ENCODE data around the gene FKBP15.
"Not testable (repeated sequence)": the region's sequence is repeated elsewhere in the genome, so short reads cannot be mapped to it uniquely, and the experiment has no call there.

Gene FKBP15

DNA sequence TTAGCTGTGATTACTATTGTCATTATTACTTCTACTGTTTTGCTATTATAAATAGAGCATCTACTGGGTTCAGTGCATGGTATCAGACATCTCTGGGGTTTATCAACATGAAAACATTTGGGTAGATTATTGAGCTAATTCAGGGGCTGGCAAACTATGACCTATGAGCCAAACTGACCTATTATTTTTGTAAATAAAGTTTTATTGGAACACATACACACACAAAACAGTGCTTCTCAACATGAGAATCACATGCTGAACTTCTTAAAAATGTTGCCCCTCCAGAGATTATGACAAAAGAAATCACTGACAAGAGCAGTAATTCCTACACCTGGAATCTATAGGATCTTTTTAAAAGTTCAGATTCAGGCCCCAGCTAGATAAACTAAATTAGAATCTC lies 39.9 kb downstream of the FKBP15 start:
- DNase-seq: no peak

DNA sequence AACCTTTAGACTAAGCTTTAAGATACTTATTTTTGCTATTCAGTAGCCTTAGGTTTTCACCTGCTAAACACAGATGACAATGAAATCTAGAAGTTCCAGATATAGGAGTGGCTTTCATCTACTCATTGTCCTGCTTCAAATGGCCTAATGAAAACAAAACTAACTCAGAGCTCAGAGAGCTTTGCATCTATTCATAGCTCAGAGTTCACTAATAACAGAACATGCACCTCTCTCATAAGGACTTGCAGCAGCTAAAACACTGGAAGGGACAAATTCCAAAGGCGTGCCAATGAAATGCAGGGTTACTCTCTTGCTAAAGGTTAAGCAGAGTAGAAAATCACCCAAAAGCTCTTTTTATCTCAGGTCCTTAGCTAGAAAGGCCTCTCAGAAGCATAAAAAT lies 41.2 kb downstream of the FKBP15 start:
- DNase-seq: no peak

- DNase-seq: no peak
Observed at GRCh38 chr9:113178087-113178486, 43.0 kb downstream of the FKBP15 start.

DNA sequence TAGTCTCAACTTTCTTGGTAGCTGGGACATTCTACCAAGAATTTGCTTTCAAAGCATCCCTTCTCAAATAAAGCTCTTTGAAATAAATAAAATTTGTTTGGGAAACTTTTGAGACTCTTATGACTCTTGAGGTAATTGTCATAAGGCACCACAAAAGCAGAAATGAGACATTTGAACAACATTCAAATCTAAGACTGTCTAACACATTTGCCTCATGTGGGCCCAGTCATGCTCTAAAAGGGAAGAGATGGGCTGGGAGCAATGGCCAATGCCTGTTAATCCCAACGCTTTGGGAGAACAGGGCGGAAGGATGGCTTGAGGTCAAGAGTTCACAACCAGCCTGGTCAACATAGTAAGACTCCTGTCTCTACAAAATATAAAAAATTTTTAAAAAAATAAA lies 43.8 kb downstream of the FKBP15 start:
- no peak for DNase-seq

- no peak for DNase-seq
Observed at GRCh38 chr9:113176803-113177202, 44.3 kb downstream of the FKBP15 start.

DNA sequence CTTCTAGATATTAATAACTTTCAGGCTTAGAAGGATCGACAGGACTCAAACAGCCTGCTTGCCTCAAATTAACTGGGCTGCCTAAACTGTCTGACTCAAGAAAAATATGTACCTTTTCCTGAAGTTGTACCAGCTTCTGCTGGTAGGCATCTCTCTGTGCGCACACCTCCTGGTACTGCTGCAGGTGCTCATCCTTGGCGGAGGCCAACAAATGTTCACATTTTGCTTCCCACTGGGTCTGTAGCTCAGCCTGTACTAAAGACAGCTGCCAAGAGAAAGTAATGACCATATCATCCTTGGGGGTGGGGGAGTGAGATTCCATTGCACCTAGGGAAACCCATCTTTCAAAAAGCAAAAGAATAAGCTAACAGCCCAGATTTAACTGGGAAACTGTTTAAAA lies 47.7 kb downstream of the FKBP15 start:
- no peak for DNase-seq

DNA sequence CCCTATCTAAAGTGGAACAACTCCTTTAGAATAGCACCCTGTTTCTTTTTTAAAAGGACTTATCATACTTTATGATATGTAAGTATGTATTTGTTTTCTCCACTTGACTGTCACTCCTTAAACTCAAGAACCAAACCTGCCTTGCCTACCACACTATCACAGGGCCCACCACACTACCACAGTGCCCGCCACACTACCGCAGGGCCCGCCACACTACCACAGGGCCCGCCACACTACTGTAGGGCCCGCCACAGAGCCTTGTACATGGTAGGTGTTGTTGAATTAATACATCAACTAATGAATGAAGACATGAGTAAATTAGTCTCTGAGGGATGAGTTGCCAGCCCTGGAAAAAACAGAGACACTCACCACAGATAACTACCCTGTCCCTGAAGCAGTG lies 52.3 kb downstream of the FKBP15 start:
- no peak for DNase-seq

DNA sequence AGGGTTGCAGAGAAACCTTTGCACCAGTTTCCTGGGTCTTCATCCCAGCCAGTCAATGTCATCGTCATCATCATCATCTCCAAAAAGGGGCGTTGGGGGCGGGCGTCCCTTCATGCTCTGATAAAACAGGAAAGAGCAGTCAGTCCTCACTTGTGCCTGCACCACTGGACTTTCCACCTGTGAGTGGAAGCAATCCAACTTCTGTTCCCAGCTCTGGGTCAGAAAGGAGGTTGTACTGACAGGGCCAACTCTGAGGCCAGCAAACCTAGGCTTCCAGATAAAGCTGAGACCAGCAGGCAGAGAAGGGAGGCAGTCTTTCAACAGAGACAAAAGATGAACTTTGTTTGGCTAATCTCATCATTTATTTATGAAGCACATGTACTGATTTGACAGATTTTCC lies 55.0 kb downstream of the FKBP15 start:
- DNase-seq: no peak

GRCh38 chr9:113164536-113165300 lies 56.4 kb downstream of the FKBP15 start:
- DNase-seq: no peak

DNA sequence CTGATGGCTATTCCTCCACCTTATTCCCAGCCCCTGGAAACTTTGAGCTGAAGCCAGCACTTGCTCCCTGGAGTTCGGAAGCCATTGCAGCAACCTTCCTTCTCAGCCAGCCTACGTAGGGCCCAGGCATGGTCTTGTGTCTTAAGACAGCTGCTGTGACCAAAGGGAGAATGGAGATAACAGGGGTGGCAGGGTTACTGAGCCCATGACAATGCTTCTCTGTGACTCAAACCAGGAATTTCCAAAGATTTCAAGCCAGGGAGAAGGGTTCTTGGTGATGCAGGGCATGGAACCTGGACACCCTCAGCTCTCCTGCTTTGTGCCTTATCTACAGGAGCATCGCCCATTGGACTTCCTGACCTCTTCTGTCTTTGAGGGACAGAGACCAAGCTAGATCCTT lies 58.1 kb downstream of the FKBP15 start:
- no peak for DNase-seq

- no peak for DNase-seq
Observed at GRCh38 chr9:113160571-113160970, 60.5 kb downstream of the FKBP15 start.

- DNase-seq: no peak
Observed at GRCh38 chr9:113158446-113158845, 62.6 kb downstream of the FKBP15 start.

- no peak for DNase-seq
Observed at GRCh38 chr9:113156880-113157279, 64.2 kb downstream of the FKBP15 start.

DNA sequence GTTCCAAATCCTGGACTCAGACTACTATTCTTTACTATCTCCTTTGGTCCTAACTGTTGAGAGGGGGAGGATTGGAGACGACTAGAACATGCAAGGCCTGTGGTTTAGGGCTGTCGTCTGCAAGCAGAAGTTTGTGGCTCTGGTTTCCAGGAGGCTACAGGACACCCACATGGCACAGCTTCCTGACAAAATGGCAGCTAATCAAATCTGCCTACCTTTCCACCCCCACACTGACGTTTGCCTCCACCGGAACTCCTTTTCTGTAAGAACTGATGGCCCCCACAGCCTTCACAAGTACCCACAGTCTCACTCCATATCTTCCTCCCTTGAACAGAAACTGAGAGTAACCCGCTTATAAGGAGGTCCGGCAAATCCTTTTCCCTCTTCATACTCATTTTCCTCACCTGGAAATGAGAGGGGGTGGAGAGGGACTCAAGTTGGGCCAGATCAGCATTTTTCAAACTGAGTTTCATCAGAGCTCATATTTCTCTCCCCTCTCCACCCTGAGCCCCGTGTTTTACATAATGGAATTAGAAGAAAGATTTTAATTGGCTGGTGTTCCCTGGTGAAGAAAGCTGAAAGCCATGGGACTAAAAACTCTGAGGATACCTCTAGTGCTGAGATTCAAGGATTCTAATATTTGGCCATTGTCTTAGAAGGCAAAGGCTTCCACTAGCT lies 65.0 kb downstream of the FKBP15 start:
- DNase-seq: peak; percentile 25

DNA sequence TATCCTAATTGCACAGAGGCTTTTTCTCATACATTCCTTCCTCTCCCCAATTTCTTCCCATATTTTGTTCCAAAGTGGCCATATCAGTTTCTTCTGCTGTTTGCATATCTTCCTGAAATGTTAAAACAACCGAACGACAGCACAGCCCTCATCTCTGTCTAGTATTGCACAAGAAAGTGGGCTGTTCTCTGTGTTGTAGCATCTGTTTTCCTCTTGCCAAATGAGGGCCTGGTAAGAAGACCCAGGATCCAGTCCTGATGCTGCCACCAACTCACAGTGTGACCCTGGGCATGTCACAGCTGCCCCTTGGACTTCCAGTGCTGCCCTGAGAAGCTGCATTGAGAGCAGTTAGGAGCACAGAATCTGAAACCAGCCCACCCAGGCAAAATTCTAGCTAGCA lies 66.1 kb downstream of the FKBP15 start:
- no peak for DNase-seq

- no peak for DNase-seq
Observed at GRCh38 chr9:113154471-113154870, 66.6 kb downstream of the FKBP15 start.

DNA sequence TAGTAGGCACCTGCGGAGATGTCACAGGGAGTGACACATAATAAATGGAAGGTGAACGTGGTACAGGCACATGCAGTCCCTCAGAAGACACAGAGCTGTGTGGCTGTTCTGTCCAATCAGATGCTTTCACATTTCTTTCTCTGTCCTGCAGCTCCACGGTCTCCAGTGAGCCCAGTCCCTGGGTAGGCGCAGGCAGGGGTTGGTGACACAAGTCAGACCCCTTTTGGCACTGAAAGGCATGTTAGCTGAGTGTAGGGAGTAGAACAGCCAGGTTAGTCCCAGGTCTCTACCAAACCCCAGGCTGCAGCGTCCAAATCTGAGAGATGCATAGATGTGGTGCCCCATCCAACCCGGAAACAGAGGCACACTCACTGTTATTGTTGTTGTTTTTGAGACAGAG lies 67.5 kb downstream of the FKBP15 start:
- no peak for DNase-seq

GRCh38 chr9:113152699-113153098 lies 68.4 kb downstream of the FKBP15 start:
- DNase-seq: no peak

DNA sequence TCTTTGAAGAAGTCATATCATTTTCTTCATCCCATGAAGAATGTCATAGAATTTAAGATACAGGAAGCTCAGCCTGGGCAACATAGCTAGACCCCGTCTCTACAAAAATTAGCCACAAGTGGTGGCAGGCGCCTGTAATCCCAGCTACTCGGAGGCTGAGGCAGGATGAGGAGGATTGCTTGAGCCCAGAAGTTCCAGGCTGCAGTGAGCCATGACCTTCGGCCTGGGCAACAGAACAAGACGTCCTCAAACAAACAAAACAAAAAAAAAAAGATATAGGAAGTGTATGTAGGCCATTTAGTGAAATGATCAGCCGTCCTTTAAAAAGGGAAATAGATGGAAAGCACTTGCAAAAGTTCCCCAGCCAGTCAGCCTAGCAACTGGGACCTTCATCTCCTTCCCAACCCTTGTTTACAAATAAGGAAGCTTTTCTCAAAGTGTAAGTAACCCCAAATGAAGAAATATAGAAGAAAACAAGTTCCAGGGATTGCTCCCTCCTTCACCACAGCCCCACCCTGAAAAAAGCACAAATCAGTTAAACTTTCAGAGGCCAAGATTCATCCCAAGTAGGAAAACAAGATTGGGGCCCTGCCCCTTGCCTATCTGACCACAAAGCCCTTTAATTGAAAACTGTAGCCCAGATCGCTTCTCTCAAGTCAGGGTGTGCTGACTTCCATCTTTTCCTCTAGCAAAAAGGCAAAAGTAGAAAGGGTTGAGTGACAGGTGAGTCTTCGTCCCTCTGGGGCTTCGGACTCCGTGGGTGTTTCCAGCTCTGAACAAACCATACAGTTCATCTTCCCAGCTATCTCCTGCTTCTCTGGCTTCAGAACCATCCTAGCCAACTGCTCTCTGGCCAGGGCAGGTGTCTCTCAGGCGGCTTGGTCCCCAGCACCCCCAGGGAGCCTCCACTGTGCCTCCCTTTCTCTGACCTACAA lies 69.1 kb downstream of the FKBP15 start:
- no peak for DNase-seq

DNA sequence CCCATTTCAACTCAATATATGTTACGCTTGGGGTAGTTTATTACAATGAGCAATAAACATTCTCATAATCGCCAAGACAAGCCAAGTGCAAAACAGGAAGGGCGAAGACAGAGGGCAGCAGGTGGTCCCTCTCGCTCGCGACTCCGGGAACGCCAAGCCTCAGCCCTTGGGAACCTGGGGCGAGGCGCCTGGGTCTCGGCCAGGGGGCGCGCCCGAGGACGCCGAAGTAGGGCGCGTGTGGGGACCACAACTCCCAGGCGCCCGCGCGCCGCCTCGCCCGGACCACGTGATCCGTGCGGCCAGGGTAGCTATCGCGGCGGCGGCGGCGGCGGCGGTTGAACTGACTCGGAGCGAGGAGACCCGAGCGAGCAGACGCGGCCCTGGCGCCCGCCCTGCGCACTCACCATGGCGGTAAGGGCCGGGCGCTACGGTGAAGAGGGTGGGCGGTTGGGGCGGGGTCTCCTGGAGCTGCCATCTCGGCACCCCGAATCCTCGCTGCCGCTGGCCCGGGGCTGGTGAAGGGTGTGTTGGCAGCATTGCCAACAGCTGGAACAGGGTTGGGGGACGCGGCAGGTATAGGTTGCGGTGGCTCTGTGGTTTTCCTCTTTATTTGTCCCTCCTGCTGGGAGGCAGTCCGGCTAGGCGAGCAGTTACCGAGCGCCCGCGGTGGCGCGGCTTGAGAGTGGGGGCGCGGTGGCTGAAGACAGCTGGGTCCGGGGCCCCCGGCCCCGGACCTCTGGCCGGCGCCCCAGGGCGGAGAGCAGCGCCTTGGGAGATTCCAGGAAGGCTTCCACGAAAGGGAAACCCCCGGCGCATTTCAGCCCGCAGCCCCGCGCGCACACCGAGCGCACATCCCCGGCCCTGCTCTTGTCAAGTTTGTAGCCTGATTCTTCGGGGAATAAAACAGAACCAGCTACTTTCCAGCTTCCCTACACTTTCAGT lies 70.1 kb downstream of the FKBP15 start, which contains the start of gene SLC31A2:
Gene SLC31A2 (plus strand): TSS at position 338 of the 942 bp plus-strand sequence. CDS start 68 bp downstream, at position 406.
- peak; percentile 83 for DNase-seq

DNA sequence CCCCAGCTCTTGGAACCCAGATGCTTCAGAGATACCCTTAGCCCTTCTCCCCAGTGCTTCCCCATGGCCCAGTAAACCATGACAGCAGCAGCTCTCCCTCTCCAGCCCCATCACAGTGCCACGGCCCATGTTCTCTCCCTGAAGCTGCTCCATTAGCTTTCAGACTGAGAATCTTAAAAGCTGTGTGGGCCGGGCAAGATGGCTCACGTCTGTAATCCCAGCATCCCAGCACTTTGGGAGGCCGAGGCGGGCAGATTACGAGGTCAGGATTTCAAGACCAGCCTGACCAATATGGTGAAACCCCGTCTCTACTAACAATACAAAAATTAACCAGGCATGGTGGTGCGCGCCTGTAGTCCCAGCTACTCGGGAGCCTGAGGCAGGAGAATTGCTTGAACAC lies 71.5 kb downstream of the FKBP15 start:
- DNase-seq: not testable (repeated sequence)
